T-helper 1 cell treated with Interleukin-12 subunit alpha and Interleukin-12 subunit beta and Interleukin-4 antibody, amounts not matched to agents 30 μg/mL and 1 μg/mL, for 36 hours (primary cell): ENCODE measurements around the gene PARD3B.

Experiments
- H3K27ac Mint-ChIP-seq: one replicate; pipeline ENCODE4 v1.8.0; 2021; ENCODE audit warnings: mild to moderate bottlenecking, mixed read lengths
- H3K27me3 Mint-ChIP-seq: one replicate; pipeline ENCODE4 v1.8.0; 2021; ENCODE audit warnings: low read depth, mixed read lengths
- H3K36me3 Mint-ChIP-seq: one replicate; pipeline ENCODE4 v1.8.0; 2021; ENCODE audit warnings: low read depth, mixed read lengths
- H3K4me1 Mint-ChIP-seq: one replicate; pipeline ENCODE4 v1.8.0; 2021; ENCODE audit warnings: low read depth, mixed read lengths
- H3K4me3 Mint-ChIP-seq: one replicate; pipeline ENCODE4 v1.8.0; 2021; ENCODE audit warnings: mild to moderate bottlenecking, moderate library complexity, mixed read lengths
- H3K9me3 Mint-ChIP-seq: one replicate; pipeline ENCODE4 v1.8.0; 2021; ENCODE audit warnings: mixed read lengths

The PARD3B gene, protein sequence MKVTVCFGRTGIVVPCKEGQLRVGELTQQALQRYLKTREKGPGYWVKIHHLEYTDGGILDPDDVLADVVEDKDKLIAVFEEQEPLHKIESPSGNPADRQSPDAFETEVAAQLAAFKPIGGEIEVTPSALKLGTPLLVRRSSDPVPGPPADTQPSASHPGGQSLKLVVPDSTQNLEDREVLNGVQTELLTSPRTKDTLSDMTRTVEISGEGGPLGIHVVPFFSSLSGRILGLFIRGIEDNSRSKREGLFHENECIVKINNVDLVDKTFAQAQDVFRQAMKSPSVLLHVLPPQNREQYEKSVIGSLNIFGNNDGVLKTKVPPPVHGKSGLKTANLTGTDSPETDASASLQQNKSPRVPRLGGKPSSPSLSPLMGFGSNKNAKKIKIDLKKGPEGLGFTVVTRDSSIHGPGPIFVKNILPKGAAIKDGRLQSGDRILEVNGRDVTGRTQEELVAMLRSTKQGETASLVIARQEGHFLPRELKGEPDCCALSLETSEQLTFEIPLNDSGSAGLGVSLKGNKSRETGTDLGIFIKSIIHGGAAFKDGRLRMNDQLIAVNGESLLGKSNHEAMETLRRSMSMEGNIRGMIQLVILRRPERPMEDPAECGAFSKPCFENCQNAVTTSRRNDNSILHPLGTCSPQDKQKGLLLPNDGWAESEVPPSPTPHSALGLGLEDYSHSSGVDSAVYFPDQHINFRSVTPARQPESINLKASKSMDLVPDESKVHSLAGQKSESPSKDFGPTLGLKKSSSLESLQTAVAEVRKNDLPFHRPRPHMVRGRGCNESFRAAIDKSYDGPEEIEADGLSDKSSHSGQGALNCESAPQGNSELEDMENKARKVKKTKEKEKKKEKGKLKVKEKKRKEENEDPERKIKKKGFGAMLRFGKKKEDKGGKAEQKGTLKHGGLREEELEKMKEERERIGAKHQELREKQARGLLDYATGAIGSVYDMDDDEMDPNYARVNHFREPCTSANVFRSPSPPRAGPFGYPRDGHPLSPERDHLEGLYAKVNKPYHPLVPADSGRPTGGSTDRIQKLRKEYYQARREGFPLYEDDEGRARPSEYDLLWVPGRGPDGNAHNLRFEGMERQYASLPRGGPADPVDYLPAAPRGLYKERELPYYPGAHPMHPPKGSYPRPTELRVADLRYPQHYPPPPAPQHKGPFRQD (N-terminal part only)

GRCh38 chr2:204544961-204545860, at the start of gene PARD3B:
TSS of gene PARD3B (plus strand) at chr2:204545475. CDS start at chr2:204546000, 525 bp downstream.
- H3K27ac Mint-ChIP-seq, result no peak within 1 kb of the TSS
- peaks cover 51% of the 10 kb centered on the region for H3K27me3 Mint-ChIP-seq
- no peaks in the 10 kb centered on the region for H3K9me3 Mint-ChIP-seq
- no peaks in the 10 kb centered on the region for H3K36me3 Mint-ChIP-seq
- peak within 1 kb of the TSS; percentile 85 for H3K4me3 Mint-ChIP-seq
- peaks cover 9% of the 10 kb centered on the region for H3K4me1 Mint-ChIP-seq

DNA sequence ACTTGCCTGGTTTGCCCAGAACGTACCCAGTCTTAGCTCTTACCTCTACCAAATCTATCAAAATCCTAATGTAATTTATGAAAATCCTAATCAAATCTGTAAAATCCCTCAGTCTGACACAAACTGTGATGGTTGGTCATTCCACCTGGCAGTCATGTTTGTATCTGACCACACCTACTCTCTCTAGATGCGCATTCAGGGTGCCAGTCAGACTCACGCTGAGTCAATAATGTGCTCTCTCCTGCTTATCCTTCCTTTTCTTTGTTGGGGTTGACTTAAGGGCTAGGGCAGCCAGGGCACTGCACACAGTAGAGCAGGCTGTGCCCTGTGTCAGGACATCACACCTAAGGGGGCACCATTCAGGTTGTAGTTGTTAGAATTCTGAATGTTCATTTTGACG, 48.5 kb upstream of the PARD3B start:
- peaks cover 7% of the 10 kb centered on the region for H3K27me3 Mint-ChIP-seq
- no peak overlapping the region for H3K4me3 Mint-ChIP-seq
- H3K9me3 Mint-ChIP-seq, result no peaks in the 10 kb centered on the region
- H3K36me3 Mint-ChIP-seq, result no peaks in the 10 kb centered on the region
- H3K27ac Mint-ChIP-seq, result no peak overlapping the region
- no peaks in the 10 kb centered on the region for H3K4me1 Mint-ChIP-seq

DNA sequence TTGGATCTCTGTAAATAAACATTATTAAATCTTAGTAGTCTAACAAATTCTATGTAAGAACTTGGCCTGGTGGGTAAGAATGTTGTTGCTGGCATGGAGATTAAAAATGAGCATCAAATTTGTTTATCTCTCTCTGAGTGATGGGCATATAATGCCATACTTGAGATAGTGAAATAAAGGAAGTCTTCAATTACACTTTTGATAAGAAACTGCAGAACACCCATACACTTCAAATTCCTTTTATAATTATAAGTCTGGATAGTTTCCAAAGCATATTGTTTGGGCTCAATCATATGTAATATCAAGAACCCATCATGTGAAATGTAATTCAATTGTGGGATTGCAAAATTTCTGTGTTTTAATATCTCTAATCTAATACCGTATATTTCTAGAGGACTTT, 47.4 kb upstream of the PARD3B start:
- H3K4me1 Mint-ChIP-seq, result no peaks in the 10 kb centered on the region
- no peak overlapping the region for H3K27ac Mint-ChIP-seq
- peaks cover 7% of the 10 kb centered on the region for H3K27me3 Mint-ChIP-seq

GRCh38 chr2:204498291-204498690, 47.0 kb upstream of the PARD3B start:
- Mint-ChIP-seq H3K27me3 (peaks cover 7% of the 10 kb centered on the region), H3K27ac (no peak overlapping the region), H3K9me3 (no peaks in the 10 kb centered on the region), H3K36me3 (no peaks in the 10 kb centered on the region), H3K4me3 (no peak overlapping the region), H3K4me1 (no peaks in the 10 kb centered on the region)

More for the DNA sequence above, 47.4 kb upstream of the PARD3B start:
- H3K36me3 Mint-ChIP-seq, result no peaks in the 10 kb centered on the region
- H3K9me3 Mint-ChIP-seq, result no peaks in the 10 kb centered on the region
- H3K4me3 Mint-ChIP-seq, result no peak overlapping the region

DNA sequence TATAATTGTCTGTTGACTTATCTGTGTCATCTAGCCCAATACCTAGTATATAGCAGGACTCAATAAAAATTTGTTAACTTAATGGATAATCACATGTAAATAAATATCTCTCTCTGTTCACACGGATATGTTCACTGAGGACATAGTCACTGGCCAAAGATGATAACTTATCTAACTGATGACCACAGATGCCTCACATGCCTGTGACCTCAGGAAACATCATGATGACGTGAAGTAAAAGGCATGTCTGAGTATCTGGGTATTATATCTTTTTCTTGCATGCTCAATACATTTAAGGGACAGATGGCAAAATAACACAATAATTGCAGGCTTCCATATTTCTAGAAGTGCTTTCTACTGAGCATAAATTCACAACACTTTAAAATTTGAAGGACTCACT, 41.4 kb upstream of the PARD3B start:
- no peak overlapping the region for H3K27ac Mint-ChIP-seq
- H3K4me3 Mint-ChIP-seq, result no peak overlapping the region
- no peaks in the 10 kb centered on the region for H3K4me1 Mint-ChIP-seq
- no peaks in the 10 kb centered on the region for H3K36me3 Mint-ChIP-seq
- H3K9me3 Mint-ChIP-seq, result no peaks in the 10 kb centered on the region
- peaks cover 3% of the 10 kb centered on the region for H3K27me3 Mint-ChIP-seq

DNA sequence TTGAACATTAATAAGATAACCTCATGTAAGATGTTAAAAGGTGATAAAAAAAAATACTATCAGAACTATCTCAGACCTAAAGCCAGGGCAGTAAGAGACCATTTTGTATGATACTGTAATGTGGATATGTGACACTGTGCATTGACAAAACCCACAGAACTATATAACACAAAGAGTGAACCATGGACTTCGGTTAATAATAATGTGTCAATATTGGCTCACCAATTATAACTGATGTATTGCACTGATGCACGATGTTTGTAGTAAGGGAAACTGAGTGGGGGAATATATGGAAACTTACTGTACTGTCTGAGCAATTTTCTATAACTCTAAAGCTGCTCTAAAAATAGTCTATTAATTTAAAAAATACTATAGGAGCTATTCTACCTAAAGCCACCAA, 40.7 kb upstream of the PARD3B start:
- Mint-ChIP-seq H3K4me1 (no peaks in the 10 kb centered on the region), H3K27me3 (peaks cover 3% of the 10 kb centered on the region), H3K9me3 (no peaks in the 10 kb centered on the region), H3K27ac (no peak overlapping the region), H3K4me3 (no peak overlapping the region), H3K36me3 (no peaks in the 10 kb centered on the region)

DNA sequence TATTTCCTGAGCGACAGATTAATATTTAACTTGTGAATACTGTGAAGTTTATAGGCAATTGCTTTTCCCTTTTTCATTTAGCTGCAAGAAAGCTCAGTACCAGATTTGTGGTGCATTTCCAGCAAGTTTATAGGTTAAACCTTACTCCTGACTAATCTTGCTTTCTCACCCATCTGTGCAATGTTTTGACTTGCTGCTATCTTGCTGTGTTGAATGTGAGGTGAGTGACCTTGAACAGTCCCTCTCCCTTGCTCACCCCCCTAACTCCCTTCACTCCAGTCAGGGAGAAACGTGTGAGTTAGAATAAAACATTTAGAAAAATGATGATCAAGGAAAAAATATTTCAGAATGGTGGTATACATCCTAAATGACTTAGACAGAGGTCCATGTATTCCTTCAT, 39.8 kb upstream of the PARD3B start:
- Mint-ChIP-seq H3K9me3 (no peaks in the 10 kb centered on the region), H3K36me3 (no peaks in the 10 kb centered on the region), H3K4me3 (no peak overlapping the region), H3K27me3 (peaks cover 3% of the 10 kb centered on the region), H3K27ac (no peak overlapping the region), H3K4me1 (no peaks in the 10 kb centered on the region)

DNA sequence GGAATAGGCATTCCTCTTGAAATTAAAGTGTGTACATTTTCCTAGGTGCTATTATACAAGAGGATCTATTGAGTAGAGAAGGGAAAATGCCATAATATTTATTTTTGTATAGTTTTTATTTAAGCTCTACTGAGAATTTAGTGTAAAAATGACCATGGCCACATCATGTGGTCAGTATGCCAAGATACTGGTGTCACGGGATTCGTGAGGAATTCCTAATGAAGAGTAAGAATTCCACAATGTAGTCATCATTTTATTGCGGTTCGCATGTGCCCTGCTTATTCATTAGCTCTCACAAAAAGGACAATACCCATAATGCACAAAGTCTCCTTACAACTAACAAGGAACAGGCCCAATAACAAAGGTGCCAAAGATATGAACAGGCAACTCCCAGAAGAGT, 39.3 kb upstream of the PARD3B start:
- H3K4me1 Mint-ChIP-seq, result no peaks in the 10 kb centered on the region
- no peak overlapping the region for H3K4me3 Mint-ChIP-seq
- no peaks in the 10 kb centered on the region for H3K9me3 Mint-ChIP-seq
- H3K27me3 Mint-ChIP-seq, result peaks cover 3% of the 10 kb centered on the region
- no peak overlapping the region for H3K27ac Mint-ChIP-seq
- no peaks in the 10 kb centered on the region for H3K36me3 Mint-ChIP-seq

GRCh38 chr2:204507636-204508035, 37.6 kb upstream of the PARD3B start:
- Mint-ChIP-seq H3K27me3 (peaks cover 3% of the 10 kb centered on the region), H3K27ac (no peak overlapping the region), H3K36me3 (no peaks in the 10 kb centered on the region), H3K4me3 (no peak overlapping the region), H3K4me1 (no peaks in the 10 kb centered on the region), H3K9me3 (no peaks in the 10 kb centered on the region)

- H3K27me3 Mint-ChIP-seq, result no peaks in the 10 kb centered on the region
- no peak overlapping the region for H3K27ac Mint-ChIP-seq
- H3K4me1 Mint-ChIP-seq, result no peaks in the 10 kb centered on the region
- no peaks in the 10 kb centered on the region for H3K9me3 Mint-ChIP-seq
- no peaks in the 10 kb centered on the region for H3K36me3 Mint-ChIP-seq
- H3K4me3 Mint-ChIP-seq, result no peak overlapping the region
Measured at GRCh38 chr2:204510709-204511420, 34.4 kb upstream of the PARD3B start.

DNA sequence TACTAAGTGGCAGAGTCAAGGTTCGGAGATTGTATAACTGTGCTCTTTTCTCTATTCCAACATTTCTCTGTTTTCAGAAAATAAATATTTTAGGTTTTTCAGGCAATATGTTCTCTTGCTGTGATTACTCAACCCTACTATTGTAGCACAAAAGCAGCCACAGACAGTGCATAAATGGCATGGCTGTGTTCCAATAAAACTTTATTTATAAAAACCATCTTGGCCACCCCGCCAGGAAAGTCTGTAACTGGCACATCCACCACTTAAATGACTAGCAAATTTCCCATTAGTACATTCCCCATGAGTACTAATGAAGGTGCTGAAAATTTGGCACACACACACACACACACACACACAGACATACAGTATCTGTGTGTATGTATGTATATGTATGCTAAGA, 30.8 kb upstream of the PARD3B start:
- H3K4me1 Mint-ChIP-seq, result no peaks in the 10 kb centered on the region
- H3K27ac Mint-ChIP-seq, result no peak overlapping the region
- H3K4me3 Mint-ChIP-seq, result no peak overlapping the region
- no peaks in the 10 kb centered on the region for H3K36me3 Mint-ChIP-seq
- no peaks in the 10 kb centered on the region for H3K9me3 Mint-ChIP-seq
- no peaks in the 10 kb centered on the region for H3K27me3 Mint-ChIP-seq

GRCh38 chr2:204515416-204515815, 29.9 kb upstream of the PARD3B start:
- H3K36me3 Mint-ChIP-seq, result no peaks in the 10 kb centered on the region
- H3K27me3 Mint-ChIP-seq, result no peaks in the 10 kb centered on the region
- no peaks in the 10 kb centered on the region for H3K4me1 Mint-ChIP-seq
- no peak overlapping the region for H3K4me3 Mint-ChIP-seq
- no peaks in the 10 kb centered on the region for H3K9me3 Mint-ChIP-seq
- no peak overlapping the region for H3K27ac Mint-ChIP-seq

DNA sequence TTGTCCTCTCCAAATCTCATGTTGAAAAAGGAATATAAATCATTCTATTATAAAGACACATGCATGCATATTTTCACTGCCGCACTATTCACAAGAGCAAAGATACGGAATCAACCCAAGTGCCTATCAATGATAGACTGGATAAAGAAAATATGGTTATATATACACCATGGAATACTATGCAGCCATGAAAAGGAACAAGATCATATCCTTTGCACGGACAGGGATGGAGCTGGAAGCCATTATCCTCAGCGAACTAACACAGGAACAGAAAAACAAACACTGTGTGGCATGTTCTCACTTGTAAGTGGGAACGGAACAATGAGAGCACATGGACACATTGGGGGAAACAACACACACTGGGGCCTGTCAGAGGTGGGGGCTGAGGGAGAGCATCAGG, 28.1 kb upstream of the PARD3B start:
- H3K4me3 Mint-ChIP-seq, result no peak overlapping the region
- no peaks in the 10 kb centered on the region for H3K36me3 Mint-ChIP-seq
- H3K27ac Mint-ChIP-seq, result no peak overlapping the region
- no peaks in the 10 kb centered on the region for H3K27me3 Mint-ChIP-seq
- H3K4me1 Mint-ChIP-seq, result no peaks in the 10 kb centered on the region
- H3K9me3 Mint-ChIP-seq, result no peaks in the 10 kb centered on the region
